Uterus (tissue), 2 donors: ENCODE results near the gene ADAMTS2.

ENCODE experiments used
- POLR2A ChIP-seq, 2 donors: fragments of 450-650 bp; IDR thresholded peaks; one replicate each; pipeline ENCODE4 v1.6.1; 2016; ENCODE audit warnings: antibody characterized with exemption in 2 of 2, mild to moderate bottlenecking in 1 of 2, moderate library complexity in 1 of 2
- TF ChIP-seq, protein P1 (sequence below), 4 experiments: fragments of 200-600 bp in 2 of 4; fragments of 450-650 bp in 2 of 4; sonication (generic) in 2 of 4; IDR thresholded peaks; one replicate each; pipeline ENCODE4 v1.5.1; 2016 to 2019; ENCODE audit warnings: antibody characterized with exemption in 4 of 4, mild to moderate bottlenecking in 2 of 4, moderate library complexity in 1 of 4

DNA sequence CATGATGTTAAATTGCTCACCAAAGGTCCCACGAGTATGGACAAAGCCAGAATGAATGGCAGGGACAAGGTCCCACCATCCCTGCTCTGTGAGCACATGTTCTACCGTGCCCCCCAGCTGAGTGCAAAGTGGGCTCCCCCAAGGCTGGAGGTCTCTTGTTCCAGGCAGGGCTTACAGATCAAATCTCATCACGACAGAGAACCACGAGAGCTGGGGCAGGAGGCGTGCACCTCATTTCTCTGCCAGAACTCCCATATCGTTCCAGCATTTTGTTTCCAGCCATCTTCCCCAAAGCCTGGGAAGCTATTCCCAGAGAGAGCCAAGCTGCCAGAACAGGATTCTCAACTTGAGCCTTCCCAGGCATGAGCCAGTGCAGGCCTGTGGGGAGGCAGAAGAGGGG, 176.6 kb downstream of the ADAMTS2 start:
- TF ChIP-seq, protein P1, sequence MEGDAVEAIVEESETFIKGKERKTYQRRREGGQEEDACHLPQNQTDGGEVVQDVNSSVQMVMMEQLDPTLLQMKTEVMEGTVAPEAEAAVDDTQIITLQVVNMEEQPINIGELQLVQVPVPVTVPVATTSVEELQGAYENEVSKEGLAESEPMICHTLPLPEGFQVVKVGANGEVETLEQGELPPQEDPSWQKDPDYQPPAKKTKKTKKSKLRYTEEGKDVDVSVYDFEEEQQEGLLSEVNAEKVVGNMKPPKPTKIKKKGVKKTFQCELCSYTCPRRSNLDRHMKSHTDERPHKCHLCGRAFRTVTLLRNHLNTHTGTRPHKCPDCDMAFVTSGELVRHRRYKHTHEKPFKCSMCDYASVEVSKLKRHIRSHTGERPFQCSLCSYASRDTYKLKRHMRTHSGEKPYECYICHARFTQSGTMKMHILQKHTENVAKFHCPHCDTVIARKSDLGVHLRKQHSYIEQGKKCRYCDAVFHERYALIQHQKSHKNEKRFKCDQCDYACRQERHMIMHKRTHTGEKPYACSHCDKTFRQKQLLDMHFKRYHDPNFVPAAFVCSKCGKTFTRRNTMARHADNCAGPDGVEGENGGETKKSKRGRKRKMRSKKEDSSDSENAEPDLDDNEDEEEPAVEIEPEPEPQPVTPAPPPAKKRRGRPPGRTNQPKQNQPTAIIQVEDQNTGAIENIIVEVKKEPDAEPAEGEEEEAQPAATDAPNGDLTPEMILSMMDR (IDR thresholded peaks at IDR 0.05): no peak
- no peak for TF ChIP-seq POLR2A (IDR thresholded peaks at IDR 0.05)
